Left ventricle myocardium superior (tissue), 1 donor: Measurements from ENCODE around the gene FCN1. TPM values are rescaled to one million over a fixed set of nuclear protein-coding genes. Genes with fewer than 3 reads are reported as not detected.
"Not testable (repeated sequence)": the region's sequence is repeated elsewhere in the genome, so short reads cannot be mapped to it uniquely, and the experiment has no call there.

Experiments used
- ATAC-seq: fragments of 200-7000 bp; cut with Tn5 transposase; one replicate; pipeline ENCODE4 v1.9.1; 2020; ENCODE audit warnings: mild to moderate bottlenecking, moderate library complexity
- DNase-seq: peaks from one replicate; pipeline ENCODE4 v3.0.0-alpha.2; 2020
- intact Hi-C: fragments of 100-400 bp; cut with micrococcal nuclease; formaldehyde crosslinking; loops from one replicate; pipeline ENCODE4 v1.11.0; 2022
- total RNA-seq: library from RNA; stranded (reverse); fragmentation: NEBNext Ultra II Directional; extraction: Animal tissue kit (Norgen Biotek cat#: 25700); gene quantifications from one replicate; pipeline ENCODE4 v1.2.1, GENCODE V29; 2021
- donor health status: DM: no; HTN: yes; CAD: no; lungs with severe emphysema.

FCN1 gene
- total RNA-seq, 1 donor from 2014 or later, result 5.7 TPM

DNA sequence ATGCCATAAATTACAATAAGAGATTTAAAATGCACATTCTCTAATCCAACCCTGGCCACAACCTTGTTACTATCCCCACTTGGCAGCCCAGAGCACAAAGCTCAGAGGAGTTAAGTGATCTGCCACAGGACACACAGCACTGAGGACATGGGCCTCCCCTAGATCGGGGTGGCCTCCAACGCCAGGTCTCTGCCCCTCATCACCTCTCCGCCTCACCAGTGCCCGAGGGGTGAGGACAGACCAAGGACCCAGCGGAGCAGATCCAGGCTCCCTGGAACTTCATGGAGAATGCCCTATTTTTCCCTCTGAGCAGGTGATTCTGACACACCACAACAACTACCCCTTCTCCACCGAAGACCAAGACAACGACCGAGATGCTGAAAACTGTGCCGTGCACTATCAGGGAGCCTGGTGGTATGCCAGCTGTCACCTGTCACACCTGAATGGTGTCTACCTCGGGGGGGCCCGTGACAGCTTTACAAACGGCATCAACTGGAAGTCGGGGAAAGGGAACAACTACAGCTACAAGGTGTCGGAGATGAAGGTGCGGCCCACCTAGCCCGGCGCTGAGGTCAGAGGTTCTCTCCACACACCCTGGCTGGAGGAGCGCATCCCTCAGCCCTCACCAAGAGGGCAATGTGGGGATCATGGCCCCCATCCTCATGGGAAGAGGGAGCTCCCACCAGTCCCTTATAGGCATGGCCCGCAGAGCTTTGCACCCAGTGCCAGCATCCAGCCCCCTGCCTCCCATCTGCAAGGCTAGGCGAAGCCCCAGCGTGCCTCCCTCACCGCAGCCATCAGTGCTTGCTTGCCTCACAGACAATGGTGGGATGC, 49.6 kb downstream of the FCN1 start:
- intact Hi-C loops, result no loop called here
- DNase-seq, result no peak
- no peak for ATAC-seq

DNA sequence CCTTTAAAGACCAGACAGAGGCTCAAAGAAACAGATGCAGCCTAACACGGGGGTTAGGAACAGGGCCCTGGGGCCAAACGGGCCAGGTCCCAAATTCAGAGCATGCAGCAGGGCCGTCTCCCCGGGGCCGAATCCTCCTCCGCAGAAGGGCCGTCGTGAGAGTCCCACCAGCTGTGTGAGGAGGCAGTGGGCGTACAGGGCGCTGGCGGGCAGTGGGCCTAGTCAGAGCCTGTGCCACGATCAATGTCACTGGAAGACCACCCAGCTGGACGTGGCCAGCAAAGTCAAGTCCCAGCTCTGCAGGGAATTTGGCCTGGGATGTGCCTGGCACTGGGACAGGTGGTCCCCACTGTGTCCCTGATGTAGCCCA, 52.9 kb downstream of the FCN1 start:
- no peak for ATAC-seq
- intact Hi-C loops, result no loop called here
- DNase-seq, result no peak

DNA sequence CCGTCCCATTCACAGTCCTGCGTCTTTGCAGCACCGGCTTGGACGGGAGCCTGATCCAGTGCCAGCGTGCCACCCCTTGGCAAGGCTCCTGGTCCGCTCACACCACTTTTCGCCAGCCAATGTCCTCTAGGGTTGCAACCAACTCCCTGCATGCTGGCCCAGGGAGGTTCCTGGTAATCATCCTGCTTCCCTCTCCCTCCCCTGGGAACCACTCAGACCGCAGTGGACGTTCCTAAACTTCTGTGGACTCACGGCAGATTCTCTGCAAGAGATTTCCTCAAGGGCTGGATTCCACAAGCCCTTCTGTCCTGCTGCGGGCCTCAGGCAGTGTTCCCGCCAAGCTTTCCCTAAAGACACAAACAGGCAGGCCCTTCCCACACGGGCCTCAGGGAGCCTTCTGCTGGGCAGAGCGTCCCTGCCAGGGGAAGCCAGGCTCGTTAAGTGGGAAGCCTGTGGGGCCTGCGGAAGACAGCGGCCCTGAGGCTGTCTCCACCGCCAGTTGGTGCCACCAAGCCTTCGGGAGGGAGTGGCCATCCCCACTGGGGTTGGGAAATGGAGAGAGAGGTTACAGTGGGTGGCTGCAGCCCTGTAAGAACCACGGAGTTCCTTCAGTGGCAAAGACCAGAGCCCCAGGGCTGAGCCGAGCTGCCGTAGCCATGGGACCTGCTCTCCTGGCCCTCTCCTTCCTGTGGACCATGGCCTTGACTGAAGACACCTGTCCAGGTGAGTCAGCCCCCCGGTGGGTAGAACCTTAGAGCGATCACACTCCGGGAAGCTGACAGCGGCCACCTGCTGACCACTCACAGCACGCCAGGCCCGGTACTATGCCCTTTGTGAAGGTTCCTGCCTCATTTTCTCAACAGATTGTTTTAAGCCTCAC, 53.5 kb downstream of the FCN1 start:
- intact Hi-C loops, result no loop called here
- DNase-seq, result peak; percentile 58
- peak; percentile 55 for ATAC-seq

DNA sequence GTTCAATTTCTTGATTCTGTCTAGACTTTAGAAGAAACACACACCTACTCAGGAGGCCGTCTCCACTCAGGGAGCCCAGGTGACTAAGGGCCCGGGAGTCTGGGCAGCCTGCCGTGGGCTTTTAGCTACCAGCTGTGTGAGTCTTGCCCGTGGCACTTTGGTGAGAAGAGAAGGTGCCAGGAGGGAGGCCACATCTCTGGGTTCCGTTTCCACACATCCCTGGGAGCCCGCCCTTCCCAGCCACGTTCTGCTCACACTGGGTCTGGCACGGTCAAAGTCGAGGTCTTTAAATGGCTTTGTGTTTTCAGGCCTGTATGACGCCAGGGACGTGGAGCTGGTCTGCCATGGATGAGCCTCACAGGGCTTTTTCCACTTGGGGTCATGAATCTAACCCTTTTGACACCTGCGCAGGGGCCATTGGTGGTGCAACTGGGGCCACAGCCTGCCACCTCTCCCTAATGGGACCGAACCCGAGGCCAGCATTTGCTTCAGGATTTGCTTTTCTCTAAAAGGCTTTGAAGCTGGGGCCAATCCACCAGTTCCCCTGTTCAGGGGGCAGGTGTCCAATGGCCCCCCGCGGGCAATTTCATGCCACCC, 54.3 kb downstream of the FCN1 start:
- intact Hi-C loops, result no loop called here
- DNase-seq (no peak), ATAC-seq (no peak)

DNA sequence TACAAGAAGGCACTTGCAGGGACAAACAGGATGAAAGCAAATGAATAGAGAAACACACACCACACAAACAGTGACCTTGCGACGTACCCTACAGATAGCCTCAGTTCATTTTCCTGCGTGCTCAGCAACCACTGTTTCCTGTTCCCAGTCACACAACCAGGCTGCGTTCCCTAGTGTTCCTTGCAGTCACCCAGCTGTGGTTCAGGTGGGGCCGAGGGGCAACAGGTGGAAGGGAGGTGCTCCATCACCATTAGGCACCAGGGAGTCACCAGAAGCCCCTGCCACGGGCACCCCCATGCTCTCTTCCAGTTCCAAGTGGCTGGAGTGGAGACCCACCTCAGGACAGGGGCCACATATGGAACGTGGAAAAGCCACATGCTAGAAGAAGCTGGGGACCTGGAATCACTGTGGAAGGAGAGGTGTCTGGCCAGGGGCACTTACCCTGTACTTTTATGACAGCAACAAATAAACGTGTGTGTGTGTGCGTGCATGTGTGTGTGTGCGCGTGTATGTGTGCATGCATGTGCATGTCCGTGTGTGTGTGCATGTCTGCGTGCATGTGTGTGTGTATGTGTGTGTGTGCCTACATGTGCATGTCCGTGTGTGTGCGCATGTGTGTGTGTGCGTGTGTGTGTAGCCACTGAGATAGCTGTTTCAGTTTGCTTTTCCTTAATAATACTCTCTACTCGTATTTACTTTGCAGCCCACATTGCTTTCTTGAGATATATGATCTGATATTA, 55.9 kb downstream of the FCN1 start:
- DNase-seq, result no peak
- ATAC-seq, result no peak
- intact Hi-C loops, result no loop called here

DNA sequence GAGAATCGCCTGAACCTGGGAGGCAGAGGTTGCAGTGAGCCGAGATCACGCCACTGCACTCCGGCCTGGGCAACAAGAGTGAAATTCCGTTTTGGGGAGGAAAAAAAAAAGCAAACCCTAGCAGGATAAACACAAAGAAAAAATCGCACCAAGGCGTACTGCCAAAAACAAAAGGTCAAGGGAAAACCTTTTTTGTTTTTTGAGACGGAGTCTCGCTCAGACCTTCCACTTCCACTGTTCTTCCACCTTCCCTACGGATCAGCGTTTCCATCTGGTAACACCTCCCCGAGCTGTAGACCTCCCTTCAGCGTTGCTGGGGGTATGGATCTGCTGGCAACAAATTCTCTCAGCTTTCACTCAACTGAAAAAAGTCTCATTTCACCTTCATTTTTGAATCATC, 57.2 kb downstream of the FCN1 start:
- ATAC-seq, result no peak
- DNase-seq, result no peak
- intact Hi-C loops, result no loop called here

DNA sequence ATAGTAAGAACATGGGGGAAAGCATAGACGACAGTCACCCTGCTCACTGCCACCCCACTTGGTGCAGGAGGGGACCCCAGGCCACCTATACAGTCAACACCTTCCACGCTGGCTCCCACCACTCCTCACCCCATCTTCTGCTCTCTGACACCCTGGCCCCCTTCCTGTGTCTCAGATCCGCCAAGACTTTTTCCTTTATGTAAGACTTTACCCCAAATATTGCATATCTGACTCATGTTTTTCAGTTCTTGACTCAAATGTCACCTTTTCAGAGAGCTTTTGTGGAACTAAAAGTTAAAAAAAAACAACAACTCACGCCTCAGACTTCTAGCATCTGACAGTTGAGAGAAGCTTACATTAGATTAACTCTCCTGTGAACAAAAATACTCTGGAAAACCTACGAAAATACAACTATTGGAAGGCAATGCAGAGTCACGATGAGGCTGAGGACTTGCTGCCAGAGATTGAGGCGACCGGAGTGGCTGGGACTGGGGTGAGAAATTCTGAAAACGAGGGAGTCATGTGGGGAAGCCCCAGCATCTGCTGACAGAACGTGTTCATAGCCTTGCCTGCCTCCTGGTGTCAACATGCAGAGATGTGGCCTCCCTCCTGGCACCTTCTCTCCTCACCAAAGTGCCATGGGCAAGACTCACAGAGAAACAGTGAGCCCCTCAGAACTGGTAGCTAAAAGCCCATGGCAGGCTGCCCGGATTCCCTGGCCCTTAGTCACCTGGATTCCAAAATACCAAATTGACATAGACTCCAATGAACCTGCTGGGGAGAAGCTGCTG, 59.5 kb downstream of the FCN1 start:
- DNase-seq (no peak), ATAC-seq (no peak)
- intact Hi-C loops, result no loop called here

DNA sequence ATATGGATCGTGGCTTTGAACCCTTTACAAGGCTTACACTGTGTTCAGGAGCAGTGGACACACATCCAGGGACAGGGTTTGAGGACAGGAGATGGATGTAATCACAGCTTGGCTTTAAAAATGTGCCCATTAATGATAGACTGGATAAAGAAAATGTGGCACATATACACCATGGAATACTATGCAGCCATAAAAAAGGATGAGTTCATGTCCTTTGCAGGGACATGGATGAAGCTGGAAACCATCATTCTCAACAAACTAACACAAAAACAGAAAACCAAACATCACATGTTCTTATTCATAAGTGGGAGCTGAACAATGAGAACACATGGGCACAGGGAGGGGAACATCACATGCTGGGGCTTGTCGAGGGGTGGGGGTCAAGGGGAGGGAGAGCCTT, 60.3 kb downstream of the FCN1 start:
- ATAC-seq, intact Hi-C loops: not testable (repeated sequence)

DNA sequence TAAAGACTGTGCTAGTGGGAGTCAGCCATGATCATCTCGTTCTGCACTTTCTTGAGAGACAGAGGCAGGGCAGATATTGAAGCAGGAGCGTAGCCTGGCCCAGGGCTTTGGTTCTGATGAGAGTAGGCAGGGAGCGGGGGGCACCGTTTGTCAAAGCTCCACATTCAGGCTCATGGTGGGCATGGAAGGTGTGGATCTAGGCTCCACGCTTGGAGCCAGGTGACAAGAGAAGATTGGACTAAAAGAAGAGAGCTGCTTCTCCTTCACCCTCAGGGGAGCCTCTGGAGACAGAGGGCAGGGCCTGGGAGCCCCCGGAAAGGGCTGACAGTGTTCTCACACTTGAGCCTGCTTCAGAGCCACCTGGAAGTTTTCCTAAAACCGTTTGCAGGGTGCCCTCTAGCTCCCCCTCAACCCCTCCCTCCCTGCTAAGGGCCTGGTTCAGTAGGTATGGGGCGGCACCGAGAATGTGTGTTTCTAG, 61.8 kb downstream of the FCN1 start:
- no peak for ATAC-seq
- intact Hi-C loops, result no loop called here
- DNase-seq, result no peak

More for the DNA sequence above, 60.3 kb downstream of the FCN1 start:
- not testable (repeated sequence) for DNase-seq

Other genes starting within 250 kb of the FCN1 start
- not detected for gene FCN2, start 37.1 kb downstream of the FCN1 start, total RNA-seq
- 12.5 TPM for gene OLFM1, start 169.8 kb upstream of the FCN1 start, total RNA-seq